MM.1S (cell line): ENCODE measurements around the gene ZC3H12C.

Experiments
- CTCF ChIP-seq: fragments of 300-600 bp; sonication (generic); IDR thresholded peaks from 2 replicates; pipeline ENCODE4 v1.5.1; 2016; ENCODE audit warnings: antibody characterized with exemption, low read length, mixed read lengths
- EZH2 ChIP-seq: fragments of 300-600 bp; sonication (generic); optimal IDR thresholded peaks from 2 replicates; pipeline ENCODE3; 2017; ENCODE audit warnings: low read depth, mild to moderate bottlenecking, antibody characterized with exemption, low read length, mixed read lengths
- EZH2phosphoT487 ChIP-seq: fragments of 300-600 bp; sonication (generic); IDR thresholded peaks from 2 replicates; pipeline ENCODE4 v1.6.1; 2018; ENCODE audit warnings: antibody characterized with exemption, low read length

- no peak for TF ChIP-seq CTCF
- no peak for TF ChIP-seq EZH2
- no peak for TF ChIP-seq EZH2phosphoT487
Measured at GRCh38 chr11:110076371-110076965, 16.7 kb upstream of the ZC3H12C start.
